GM21381 (cell line): ENCODE measurements around the gene NPY.

Source experiments
- ATAC-seq: cut with Tn5 transposase; IDR thresholded peaks from one replicate; pipeline ENCODE4 v1.9.1; 2021; ENCODE audit warnings: mild to moderate bottlenecking, moderate library complexity; ENCODE audit not compliant: unreplicated experiment

The NPY gene

DNA sequence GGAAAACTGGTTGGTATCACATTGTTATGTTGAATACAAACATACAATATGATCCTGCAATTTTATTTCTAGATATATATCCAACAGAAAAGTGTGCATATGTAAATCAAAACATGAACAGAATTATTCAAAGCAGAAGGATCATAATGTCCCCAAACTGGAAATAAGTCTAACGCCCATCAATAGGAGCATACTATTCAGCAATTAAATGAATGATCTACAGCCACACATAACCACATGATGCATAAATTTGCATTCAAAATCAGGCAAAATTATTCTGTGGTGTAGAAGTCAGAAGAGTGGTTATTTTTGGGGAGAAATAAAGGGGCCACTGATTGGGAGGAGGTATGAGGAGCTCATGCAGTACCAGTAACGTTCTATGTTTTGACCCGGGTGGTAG, 28.6 kb downstream of the NPY start:
- ATAC-seq = no peak

- no peak for ATAC-seq
Observed at GRCh38 chr7:24313777-24314176, 29.8 kb downstream of the NPY start.

GRCh38 chr7:24316340-24316739, 32.4 kb downstream of the NPY start:
- no peak for ATAC-seq

GRCh38 chr7:24318326-24318725, 34.3 kb downstream of the NPY start:
- no peak for ATAC-seq

GRCh38 chr7:24319209-24319608, 35.2 kb downstream of the NPY start:
- no peak for ATAC-seq

GRCh38 chr7:24323961-24324480, 40.0 kb downstream of the NPY start:
- ATAC-seq = no peak

- peak; percentile 69 for ATAC-seq
Observed at GRCh38 chr7:24325708-24326107, 41.7 kb downstream of the NPY start.

GRCh38 chr7:24328050-24328449, 44.1 kb downstream of the NPY start:
- no peak for ATAC-seq

- ATAC-seq = no peak
Observed at GRCh38 chr7:24328894-24329293, 44.9 kb downstream of the NPY start.

- no peak for ATAC-seq
Observed at GRCh38 chr7:24334012-24334411, 50.0 kb downstream of the NPY start.

GRCh38 chr7:24334627-24335026, 50.6 kb downstream of the NPY start:
- ATAC-seq = no peak

DNA sequence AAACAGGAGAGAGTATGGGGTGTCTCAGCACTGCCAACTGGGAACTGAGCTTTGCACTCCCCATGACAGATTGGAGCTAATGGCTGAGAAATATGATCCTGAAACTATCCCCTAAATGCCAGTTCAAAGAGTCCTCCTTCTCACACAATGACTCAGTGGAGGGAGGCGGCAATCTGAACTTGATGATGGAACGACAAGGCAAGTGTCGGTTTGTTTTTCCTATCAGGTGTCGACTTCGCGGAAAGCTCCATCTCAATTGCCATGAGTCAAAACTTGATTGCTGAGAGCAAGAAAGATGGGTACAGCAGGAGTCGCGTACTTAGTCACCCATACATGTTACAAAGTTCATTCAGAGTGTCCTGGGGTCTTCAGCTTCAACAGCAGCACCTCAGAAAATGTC, 52.5 kb downstream of the NPY start:
- ATAC-seq = no peak

DNA sequence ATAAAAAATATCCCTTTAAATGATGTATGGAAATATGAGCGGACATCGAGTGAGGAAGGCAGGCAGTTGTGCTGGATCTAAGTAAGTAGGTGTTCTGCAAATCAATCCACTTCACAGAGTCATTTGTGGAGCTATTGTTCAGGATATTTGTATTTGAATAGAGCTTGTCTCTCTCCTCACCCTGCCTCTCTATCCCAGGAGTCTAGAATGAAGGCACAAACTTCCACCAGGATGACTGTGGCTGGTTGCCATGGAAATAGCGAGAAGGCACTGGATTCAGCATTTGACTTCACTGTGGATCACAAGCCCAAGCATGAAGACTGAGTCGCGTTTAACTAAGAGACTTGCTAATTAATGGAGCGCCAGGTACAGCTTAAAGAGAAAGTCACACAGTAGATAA, 53.2 kb downstream of the NPY start:
- no peak for ATAC-seq

- no peak for ATAC-seq
Observed at GRCh38 chr7:24339575-24339974, 55.6 kb downstream of the NPY start.

- ATAC-seq = no peak
Observed at GRCh38 chr7:24340727-24341126, 56.7 kb downstream of the NPY start.
